Measurements from ENCODE around the gene ARMH1.
"Not testable (repeated sequence)": the region's sequence is repeated elsewhere in the genome, so short reads cannot be mapped to it uniquely, and the experiment has no call there.

The ARMH1 gene

GRCh38 chr1:44766421-44766820, 91.9 kb downstream of the ARMH1 start:
- H3K27ac ChIP-seq (ENCODE audit: low read depth, low read length); H3K4me1 ChIP-seq (ENCODE audit: control insufficient read depth, insufficient read depth, low read length); H3K4me3 ChIP-seq (ENCODE audit: low read depth, low read length); H3K9me3 ChIP-seq (ENCODE audit: control insufficient read depth, insufficient read depth, low read depth, low read length); H3K9ac ChIP-seq (ENCODE audit: low read length); H3K27me3 ChIP-seq (ENCODE audit: control insufficient read depth, insufficient read depth, low read length): not testable (repeated sequence)
- H3K36me3 ChIP-seq (ENCODE audit: control insufficient read depth, insufficient read depth, low read length), result peaks cover 73% of the 10 kb centered on the region

Data from HUES6 (cell line).